ENCODE measurements around the gene MTRF1. TPM values are rescaled to one million over a fixed set of nuclear protein-coding genes. Genes with fewer than 3 reads are reported as not detected.

Gene MTRF1
- total RNA-seq, 1 experiment from 2014 or later, result 11.4 TPM

GRCh38 chr13:41244556-41244955, 18.8 kb downstream of the MTRF1 start:
- no peaks in the 10 kb centered on the region for H3K4me1 ChIP-seq (ENCODE audit: control insufficient read depth in 1 of 2, insufficient read depth in 2 of 2, low read length in 2 of 2)
- H3K4me3 ChIP-seq (replicated peaks in 1 of 2; ENCODE audit: low read depth in 1 of 2, low read length in 2 of 2), result no peak overlapping the region
- H3K9me2 ChIP-seq (ENCODE audit: insufficient read depth), result no peaks in the 10 kb centered on the region
- H3K9ac ChIP-seq (ENCODE audit: low read length), result no peak overlapping the region
- peaks cover 2 to 5% of the 10 kb centered on the region in 2 experiments; a peak in 2 of 4 replicates for H3K36me3 ChIP-seq (ENCODE audit: control insufficient read depth in 1 of 2, insufficient read depth in 2 of 2, low read length in 2 of 2)
- no peak for DNase-seq (ENCODE audit: low read depth, low spot score)
- intact Hi-C loops (cut with micrococcal nuclease), result no loop called here
- H4K20me1 ChIP-seq (ENCODE audit: insufficient read depth), result no peaks in the 10 kb centered on the region
- BruUV-seq (replicated peaks), result no TSS peak
- ATAC-seq, result no peak
- no peaks in the 10 kb centered on the region for H3K27me3 ChIP-seq (ENCODE audit: insufficient read depth, low read length)
- no peak overlapping the region for H3K4me2 ChIP-seq (ENCODE audit: low read length)
- no peak overlapping the region for H3K27ac ChIP-seq (ENCODE audit: low read depth, low read length)
- TF ChIP-seq EZH2 (IDR thresholded peaks at IDR 0.05) (no peak), TCF7L2 (IDR thresholded peaks at IDR 0.05; ENCODE audit: borderline replicate concordance, extremely low read depth, insufficient read depth, insufficient read length) (no peak), MAX (IDR thresholded peaks at IDR 0.05) (no peak), JUND (IDR thresholded peaks at IDR 0.05) (no peak), ZFX (IDR thresholded peaks at IDR 0.05) (no peak), CEBPB (IDR thresholded peaks at IDR 0.05; ENCODE audit: low read depth) (no peak), ZBTB33 (IDR thresholded peaks at IDR 0.05; ENCODE audit: extremely low read depth, insufficient replicate concordance, low read length) (no peak), ZNF274 (IDR thresholded peaks at IDR 0.05; ENCODE audit: low read depth, low read length) (no peak), EGR1 (IDR thresholded peaks at IDR 0.05; ENCODE audit: low read depth) (no peak), RAD21 (IDR thresholded peaks at IDR 0.05; ENCODE audit: low read depth) (no peak), REST (IDR thresholded peaks at IDR 0.05; ENCODE audit: low read depth) (no peak)
- no peak overlapping the region for H2AFZ ChIP-seq (ENCODE audit: low read depth, low read length, poor library complexity, severe bottlenecking)
- ChIA-PET CTCF (no interaction called here), RAD21 (ENCODE audit: low non-redundant PET in 1 of 2, low total read pairs in 2 of 2, uncharacterized antibody in 2 of 2, unreplicated experiment in 2 of 2) (no interaction called here), POLR2A (no interaction called here)
- no peaks in the 10 kb centered on the region for H3K79me2 ChIP-seq (ENCODE audit: insufficient read depth, low read length)
- H3K9me3 ChIP-seq (ENCODE audit: control insufficient read depth in 1 of 2, insufficient read depth in 1 of 2, low read depth in 1 of 2, low read length in 2 of 2), result no peaks in the 10 kb centered on the region
